ENCODE data around the gene GRAMD1A. TPM values are rescaled to one million over a fixed set of nuclear protein-coding genes. Genes with fewer than 3 reads are reported as not detected.
A peak's percentile ranks its signal among the peaks of the same experiment; 100 is the strongest.
"Not testable (repeated sequence)": the region's sequence is repeated elsewhere in the genome, so short reads cannot be mapped to it uniquely, and the experiment has no call there.

GRAMD1A gene
- total RNA-seq, 1 donor from 2014 or later: 90.7 TPM

DNA sequence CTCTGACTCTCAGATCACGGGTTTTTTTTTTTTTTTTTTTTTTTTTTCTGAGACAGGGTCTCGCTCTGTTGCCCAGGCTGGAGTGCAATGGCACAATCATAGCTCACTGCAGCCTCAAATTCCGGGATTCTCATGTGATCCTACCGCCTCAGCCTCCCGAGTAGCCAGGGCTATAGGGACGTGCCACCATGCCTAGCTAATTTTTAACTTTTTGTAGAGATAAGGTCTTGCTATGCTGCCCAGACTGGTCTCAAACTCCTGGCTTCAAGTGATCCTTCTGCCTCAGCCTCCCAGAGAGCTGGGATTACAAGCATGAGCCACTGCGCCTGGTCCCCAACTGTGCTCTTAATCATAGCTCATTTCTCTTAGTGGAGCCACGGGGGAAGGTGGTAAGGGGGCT is 4.6 kb upstream of the GRAMD1A start:
- H3K9me3 ChIP-seq: no peaks in the 10 kb centered on the region
- no peak for ATAC-seq
- no peaks in the 10 kb centered on the region for H3K27me3 ChIP-seq (ENCODE audit: low read depth)
- TF ChIP-seq, protein P1, sequence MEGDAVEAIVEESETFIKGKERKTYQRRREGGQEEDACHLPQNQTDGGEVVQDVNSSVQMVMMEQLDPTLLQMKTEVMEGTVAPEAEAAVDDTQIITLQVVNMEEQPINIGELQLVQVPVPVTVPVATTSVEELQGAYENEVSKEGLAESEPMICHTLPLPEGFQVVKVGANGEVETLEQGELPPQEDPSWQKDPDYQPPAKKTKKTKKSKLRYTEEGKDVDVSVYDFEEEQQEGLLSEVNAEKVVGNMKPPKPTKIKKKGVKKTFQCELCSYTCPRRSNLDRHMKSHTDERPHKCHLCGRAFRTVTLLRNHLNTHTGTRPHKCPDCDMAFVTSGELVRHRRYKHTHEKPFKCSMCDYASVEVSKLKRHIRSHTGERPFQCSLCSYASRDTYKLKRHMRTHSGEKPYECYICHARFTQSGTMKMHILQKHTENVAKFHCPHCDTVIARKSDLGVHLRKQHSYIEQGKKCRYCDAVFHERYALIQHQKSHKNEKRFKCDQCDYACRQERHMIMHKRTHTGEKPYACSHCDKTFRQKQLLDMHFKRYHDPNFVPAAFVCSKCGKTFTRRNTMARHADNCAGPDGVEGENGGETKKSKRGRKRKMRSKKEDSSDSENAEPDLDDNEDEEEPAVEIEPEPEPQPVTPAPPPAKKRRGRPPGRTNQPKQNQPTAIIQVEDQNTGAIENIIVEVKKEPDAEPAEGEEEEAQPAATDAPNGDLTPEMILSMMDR (IDR thresholded peaks at IDR 0.05): no peak
- H3K4me3 ChIP-seq: no peak overlapping the region
- H3K27ac ChIP-seq: peak overlapping the region; percentile 79
- H3K4me1 ChIP-seq: peaks cover 57% of the 10 kb centered on the region
- intact Hi-C loops (cut with DNase I): no loop called here
- H3K36me3 ChIP-seq: no peaks in the 10 kb centered on the region
- peak; percentile 12 for DNase-seq

GRCh38 chr19:34997071-34997617 is 3.0 kb upstream of the GRAMD1A start:
- Histone ChIP-seq H3K4me3 (no peak overlapping the region), H3K4me1 (peaks cover 70% of the 10 kb centered on the region), H3K36me3 (no peaks in the 10 kb centered on the region), H3K27me3 (ENCODE audit: low read depth) (no peaks in the 10 kb centered on the region), H3K27ac (peak overlapping the region; percentile 60), H3K9me3 (no peaks in the 10 kb centered on the region)
- no peak for ATAC-seq
- TF ChIP-seq, protein P1 (IDR thresholded peaks at IDR 0.05): no peak
- peak; percentile 24 for DNase-seq
- intact Hi-C loops (cut with DNase I): no loop called here

- H3K36me3 ChIP-seq; ATAC-seq; H3K9me3 ChIP-seq; H3K4me3 ChIP-seq; H3K27me3 ChIP-seq (ENCODE audit: low read depth); intact Hi-C loops (cut with DNase I): not testable (repeated sequence)
- peak; percentile 20 for DNase-seq
- H3K27ac ChIP-seq: peak overlapping the region; percentile 60
- H3K4me1 ChIP-seq: peaks cover 80% of the 10 kb centered on the region
Observed at GRCh38 chr19:34998224-34998623, 1.9 kb upstream of the GRAMD1A start.

DNA sequence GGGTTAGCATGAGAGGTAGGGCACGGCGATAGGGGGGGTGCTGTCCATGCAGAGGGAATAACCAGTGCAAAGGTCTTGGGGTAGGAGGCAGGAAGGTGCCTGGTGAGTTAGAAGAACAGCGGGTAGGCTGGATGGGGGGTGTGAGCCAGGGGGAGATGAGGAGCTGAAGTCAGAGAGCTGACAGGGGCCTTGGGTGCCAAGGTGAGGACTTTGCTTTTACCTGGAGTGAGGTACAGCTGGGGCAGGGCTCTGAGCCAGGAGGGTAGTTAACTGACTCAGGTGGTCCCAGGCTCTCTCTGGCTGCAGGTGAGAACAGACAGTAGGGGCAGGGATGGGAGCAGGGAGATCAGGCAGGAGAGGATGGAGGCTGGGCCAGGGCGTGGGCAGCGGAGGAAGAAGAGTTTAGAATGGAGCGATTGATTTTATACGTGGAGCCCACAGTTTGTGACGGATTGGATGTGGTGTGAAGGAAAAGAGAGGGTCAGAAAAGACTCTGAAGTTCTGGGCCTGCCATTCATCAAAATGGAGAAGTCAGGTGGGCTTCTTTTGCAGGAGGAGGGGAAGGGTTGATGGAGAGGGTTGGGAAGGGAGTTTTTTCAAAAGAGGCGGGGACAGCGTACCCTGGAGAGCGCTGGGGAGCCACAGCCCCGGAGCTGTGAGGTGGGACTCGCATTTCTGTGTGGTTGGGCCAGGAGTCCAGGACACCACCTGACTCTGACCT is 1.2 kb upstream of the GRAMD1A start:
- TF ChIP-seq, protein P1 (IDR thresholded peaks at IDR 0.05): no peak
- Histone ChIP-seq H3K4me3 (peak overlapping the region; percentile 96), H3K4me1 (peaks cover 87% of the 10 kb centered on the region), H3K27ac (peak overlapping the region; percentile 99), H3K36me3 (no peaks in the 10 kb centered on the region), H3K9me3 (no peaks in the 10 kb centered on the region), H3K27me3 (ENCODE audit: low read depth) (no peaks in the 10 kb centered on the region)
- intact Hi-C loops (cut with DNase I): no loop called here
- ATAC-seq (peak in 1 of 2 donors; percentile 69), DNase-seq (peak; percentile 41)

DNA sequence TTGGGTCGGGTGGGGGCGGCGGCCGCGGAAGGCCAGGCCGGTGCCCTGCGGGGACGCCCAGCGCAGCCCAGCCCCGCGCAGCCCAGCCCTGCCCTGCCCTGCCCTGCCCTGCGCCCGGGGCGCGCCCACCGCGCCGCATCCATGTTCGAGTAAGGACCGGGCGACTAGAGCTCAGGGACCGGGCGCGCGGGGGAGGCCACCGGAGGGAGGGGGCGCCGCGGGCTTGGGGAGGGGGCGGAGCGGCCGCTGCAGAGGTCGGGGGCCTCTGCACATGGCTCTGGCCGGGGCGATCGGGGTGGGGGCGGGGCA is 169 bp downstream of the GRAMD1A start:
- Histone ChIP-seq H3K4me1 (peaks cover 88% of the 10 kb centered on the region), H3K4me3 (peak overlapping the region; percentile 96), H3K9me3 (no peaks in the 10 kb centered on the region), H3K36me3 (peaks cover under 1% of the 10 kb centered on the region), H3K27ac (peak overlapping the region; percentile 99), H3K27me3 (ENCODE audit: low read depth) (no peaks in the 10 kb centered on the region)
- intact Hi-C loops (cut with DNase I): no loop called here
- ATAC-seq: no peak
- TF ChIP-seq, protein P1 (IDR thresholded peaks at IDR 0.05): no peak
- peak; percentile 91 for DNase-seq
